Neuronal stem cell (in vitro differentiated cells): ENCODE data around the gene GKN1.
"Not testable (repeated sequence)": the region's sequence is repeated elsewhere in the genome, so short reads cannot be mapped to it uniquely, and the experiment has no call there.

Source experiments
- DNase-seq: peaks from one replicate; pipeline ENCODE4 v3.0.0-alpha.2; 2013; ENCODE audit warnings: low spot score
- H2AFZ ChIP-seq: one replicate; pipeline ENCODE4 v1.6.1; 2013; ENCODE audit warnings: mild to moderate bottlenecking, low read length, inconsistent platforms
- H2AK5ac ChIP-seq: 2 replicates; pipeline ENCODE4 v1.6.1; 2013; ENCODE audit warnings: low read depth, mild to moderate bottlenecking, inconsistent platforms, low read length, moderate library complexity, mixed read lengths
- H2BK120ac ChIP-seq: 2 replicates; pipeline ENCODE4 v1.6.1; 2013; ENCODE audit warnings: low read depth, mild to moderate bottlenecking, inconsistent platforms, low read length, moderate library complexity, mixed read lengths
- H2BK12ac ChIP-seq: one replicate; pipeline ENCODE4 v1.6.1; 2013; ENCODE audit warnings: low read length, inconsistent platforms
- H2BK15ac ChIP-seq: 2 replicates; pipeline ENCODE4 v1.6.1; 2013; ENCODE audit warnings: mild to moderate bottlenecking, low read length, inconsistent platforms, mixed read lengths
- H2BK5ac ChIP-seq: one replicate; pipeline ENCODE4 v1.6.1; 2013; ENCODE audit warnings: inconsistent platforms, mild to moderate bottlenecking, low read length, moderate library complexity
- H3K14ac ChIP-seq: one replicate; pipeline ENCODE4 v1.6.1; 2013; ENCODE audit warnings: low read length, inconsistent platforms
- H3K18ac ChIP-seq: 2 replicates; pipeline ENCODE4 v1.6.1; 2013; ENCODE audit warnings: low read length, inconsistent platforms
- H3K23ac ChIP-seq: 2 replicates; pipeline ENCODE4 v1.6.1; 2013; ENCODE audit warnings: low read depth, mild to moderate bottlenecking, mixed read lengths, low read length, inconsistent platforms; ENCODE audit not compliant: poor library complexity
- H3K27ac ChIP-seq: replicated peaks from 3 replicates; pipeline ENCODE4 v1.5.1; 2013; ENCODE audit warnings: low read length, inconsistent platforms
- H3K27me3 ChIP-seq, 3 experiments: 2 replicates each; pipeline ENCODE4 v1.6.1; 2013; ENCODE audit warnings: low read length in 3 of 3, mild to moderate bottlenecking in 2 of 3, inconsistent platforms in 1 of 3, low read depth in 1 of 3, mixed read lengths in 1 of 3, moderate library complexity in 1 of 3; ENCODE audit not compliant: control insufficient read depth in 3 of 3, insufficient read depth in 3 of 3
- H3K36me3 ChIP-seq, 2 donors: replicated peaks in 1 of 2; 2 replicates each; pipeline ENCODE4 v1.6.1; 2013; ENCODE audit warnings: low read length in 2 of 2; ENCODE audit not compliant: control insufficient read depth in 2 of 2, insufficient read depth in 2 of 2
- H3K4ac ChIP-seq: 2 replicates; pipeline ENCODE4 v1.6.1; 2013; ENCODE audit warnings: inconsistent platforms, mild to moderate bottlenecking, low read length, moderate library complexity
- H3K4me1 ChIP-seq, 2 donors: 1 replicate in 1 of 2; 2 replicates in 1 of 2; pipeline ENCODE4 v1.6.1; 2013; ENCODE audit warnings: low read length in 2 of 2, low read depth in 1 of 2; ENCODE audit not compliant: control insufficient read depth in 2 of 2, insufficient read depth in 1 of 2
- H3K4me2 ChIP-seq: one replicate; pipeline ENCODE4 v1.6.1; 2013; ENCODE audit warnings: mild to moderate bottlenecking, low read length, inconsistent platforms; ENCODE audit not compliant: insufficient read depth, poor library complexity, severe bottlenecking
- H3K4me3 ChIP-seq, 2 donors: 2 replicates each; pipeline ENCODE4 v1.5.1; 2013; ENCODE audit warnings: low read length in 2 of 2, mild to moderate bottlenecking in 2 of 2, inconsistent platforms in 1 of 2, moderate library complexity in 1 of 2
- H3K79me1 ChIP-seq: one replicate; pipeline ENCODE4 v1.6.1; 2013; ENCODE audit warnings: low read depth, mild to moderate bottlenecking, inconsistent platforms, low read length, moderate library complexity
- H3K9ac ChIP-seq: one replicate; pipeline ENCODE4 v1.6.1; 2013; ENCODE audit warnings: mild to moderate bottlenecking, low read depth, low read length, inconsistent platforms; ENCODE audit not compliant: poor library complexity
- H3K9me3 ChIP-seq, 2 donors: replicated peaks in 1 of 2; 2 replicates each; pipeline versions ENCODE3 to v1.6.1; 2013; ENCODE audit warnings: low read length in 2 of 2, mild to moderate bottlenecking in 2 of 2, inconsistent platforms in 1 of 2, low read depth in 1 of 2, mixed read lengths in 1 of 2, moderate library complexity in 1 of 2; ENCODE audit not compliant: control insufficient read depth in 2 of 2, insufficient read depth in 1 of 2
- H4K8ac ChIP-seq: one replicate; pipeline ENCODE4 v1.6.1; 2013; ENCODE audit warnings: low read depth, mild to moderate bottlenecking, inconsistent platforms, low read length, moderate library complexity
- H4K91ac ChIP-seq: one replicate; pipeline ENCODE4 v1.6.1; 2013; ENCODE audit warnings: low read length, low read depth, mild to moderate bottlenecking, inconsistent platforms; ENCODE audit not compliant: poor library complexity
- WGBS, 2 donors: extraction: QIAGEN DNeasy Blood & Tissue Kit; methylation state at CpG; one replicate each; pipeline ENCODE4 v1.1.7; 2013; ENCODE audit warnings: missing lambda C conversion rate in 2 of 2, mixed read lengths in 1 of 2; ENCODE audit not compliant: insufficient read length in 2 of 2, insufficient replicate concordance in 1 of 2; ENCODE audit errors: extremely low coverage in 2 of 2; 5-methylcytosine and 5-hydroxymethylcytosine counted together

Gene GKN1

DNA sequence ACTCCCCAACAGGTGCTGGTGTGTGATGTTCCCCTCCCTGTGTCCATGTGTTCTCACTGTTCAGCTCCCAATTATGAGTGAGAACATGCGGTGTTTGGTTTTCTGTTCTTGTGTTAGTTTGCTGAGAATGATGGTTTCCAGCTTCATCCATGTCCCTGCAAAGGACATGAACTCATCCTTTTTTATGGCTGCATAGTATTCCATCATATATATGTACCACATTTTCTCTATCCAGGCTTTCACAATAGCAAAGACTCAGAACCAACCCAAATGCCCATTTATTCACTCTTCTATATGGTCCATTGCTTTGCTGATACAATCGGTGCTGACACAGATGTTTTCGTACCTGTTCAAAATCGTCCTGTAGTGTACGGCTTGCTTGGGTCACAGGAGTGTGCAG lies 19.0 kb upstream of the GKN1 start:
- not testable (repeated sequence) for H3K4ac ChIP-seq, H3K4me3 ChIP-seq, H3K36me3 ChIP-seq, H3K27ac ChIP-seq, H3K79me1 ChIP-seq, H4K8ac ChIP-seq, H3K4me1 ChIP-seq, H3K9me3 ChIP-seq, H2BK120ac ChIP-seq, H3K9ac ChIP-seq, H2BK15ac ChIP-seq, H3K27me3 ChIP-seq, DNase-seq, H2AFZ ChIP-seq, H3K18ac ChIP-seq, H3K14ac ChIP-seq, H2BK5ac ChIP-seq, H3K23ac ChIP-seq, H3K4me2 ChIP-seq, H4K91ac ChIP-seq, H2AK5ac ChIP-seq, H2BK12ac ChIP-seq
- WGBS, 2 donors = no CpG with 5 or more reads among the region's 5 CpGs

GRCh38 chr2:68959001-68959400 lies 15.4 kb upstream of the GKN1 start:
- no peak overlapping the region for H2AFZ ChIP-seq
- H2BK12ac ChIP-seq = no peak overlapping the region
- no peaks in the 10 kb centered on the region for H3K9me3 ChIP-seq
- H3K79me1 ChIP-seq = no peaks in the 10 kb centered on the region
- no peaks in the 10 kb centered on the region for H3K36me3 ChIP-seq
- no peak overlapping the region for H3K14ac ChIP-seq
- no peak overlapping the region for H3K9ac ChIP-seq
- no peak overlapping the region for H2BK15ac ChIP-seq
- H3K23ac ChIP-seq = no peak overlapping the region
- no peak overlapping the region for H3K4me2 ChIP-seq
- no CpG with 5 or more reads among the region's 1 CpG for WGBS, 2 donors
- no peak overlapping the region for H3K18ac ChIP-seq
- DNase-seq = no peak
- H2BK5ac ChIP-seq = no peak overlapping the region
- H3K27ac ChIP-seq = no peak overlapping the region
- H4K91ac ChIP-seq = no peak overlapping the region
- no peak overlapping the region for H3K4ac ChIP-seq
- no peak overlapping the region for H2AK5ac ChIP-seq
- no peak overlapping the region for H4K8ac ChIP-seq
- H3K4me1 ChIP-seq = no peaks in the 10 kb centered on the region
- H3K4me3 ChIP-seq = no peak overlapping the region
- H3K27me3 ChIP-seq = no peaks in the 10 kb centered on the region
- no peak overlapping the region for H2BK120ac ChIP-seq

DNA sequence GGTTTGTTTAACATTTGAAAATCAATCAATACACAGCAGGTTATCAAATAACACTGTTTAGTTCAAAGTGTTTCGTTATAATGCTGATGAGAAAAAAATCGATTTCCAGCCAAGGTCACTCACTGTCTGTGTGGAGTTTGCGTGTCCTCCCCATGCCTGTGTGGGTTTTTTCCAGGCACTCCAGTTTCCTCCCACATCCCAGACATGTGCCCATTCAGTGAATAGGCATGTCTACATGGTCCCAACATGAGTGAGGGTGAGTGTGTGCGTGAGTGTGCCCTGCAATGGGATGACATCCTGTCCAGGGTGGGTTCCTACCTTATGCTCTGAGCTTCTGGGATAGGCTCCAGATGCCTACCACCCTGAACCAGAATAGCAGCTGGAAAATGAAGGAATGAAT lies 13.1 kb upstream of the GKN1 start:
- no peaks in the 10 kb centered on the region for H3K9me3 ChIP-seq
- no peak overlapping the region for H2AFZ ChIP-seq
- no peak overlapping the region for H2AK5ac ChIP-seq
- H3K14ac ChIP-seq = no peak overlapping the region
- no peaks in the 10 kb centered on the region for H3K4me1 ChIP-seq
- no peak overlapping the region for H3K27ac ChIP-seq
- no peak overlapping the region for H4K8ac ChIP-seq
- H3K36me3 ChIP-seq = no peaks in the 10 kb centered on the region
- H3K79me1 ChIP-seq = no peaks in the 10 kb centered on the region
- H3K27me3 ChIP-seq = no peaks in the 10 kb centered on the region
- DNase-seq = no peak
- H2BK120ac ChIP-seq = no peak overlapping the region
- no peak overlapping the region for H2BK15ac ChIP-seq
- H3K4me2 ChIP-seq = no peak overlapping the region
- H3K4me3 ChIP-seq = no peak overlapping the region
- no peak overlapping the region for H4K91ac ChIP-seq
- H3K4ac ChIP-seq = no peak overlapping the region
- no peak overlapping the region for H3K23ac ChIP-seq
- H3K18ac ChIP-seq = no peak overlapping the region
- H2BK5ac ChIP-seq = no peak overlapping the region
- H3K9ac ChIP-seq = no peak overlapping the region
- H2BK12ac ChIP-seq = no peak overlapping the region
- no CpG with 5 or more reads among the region's 4 CpGs for WGBS, 2 donors

- Histone ChIP-seq H2BK120ac (no peak overlapping the region), H2BK5ac (no peak overlapping the region), H3K36me3 (no peaks in the 10 kb centered on the region), H4K91ac (no peak overlapping the region), H3K4me3 (no peak overlapping the region), H3K14ac (no peak overlapping the region), H2BK15ac (no peak overlapping the region), H3K27me3 (peaks cover 0 to 4% (median 0%) of the 10 kb centered on the region in 3 experiments), H3K9me3 (no peaks in the 10 kb centered on the region), H3K18ac (no peak overlapping the region), H2AK5ac (no peak overlapping the region), H3K27ac (no peak overlapping the region), H3K4ac (no peak overlapping the region), H3K79me1 (no peaks in the 10 kb centered on the region), H3K4me1 (no peaks in the 10 kb centered on the region), H4K8ac (no peak overlapping the region), H3K23ac (no peak overlapping the region), H3K4me2 (no peak overlapping the region), H2AFZ (no peak overlapping the region), H3K9ac (no peak overlapping the region), H2BK12ac (no peak overlapping the region)
- DNase-seq = no peak
These were observed 10.2 kb upstream of the GKN1 start for GRCh38 chr2:68964282-68964681.
